ENCODE measurements around the gene SDK2. TPM values are rescaled to one million over a fixed set of nuclear protein-coding genes. Genes with fewer than 3 reads are reported as not detected.

The SDK2 gene
- total and polyA plus RNA-seq, 2 of the 8 experiments (the other 6 are each of a cell fraction or from before 2014, with no cell fraction given) = 3.9 to 4.1 TPM

GRCh38 chr17:73371285-73371684 lies 273.0 kb downstream of the SDK2 start:
- ChIA-PET POLR2A (ENCODE audit: partially characterized antibody) (interaction anchor here (0.9 to 1.5 kb wide), 2 partner anchors 48 to 105 kb away, joined by 3 to 4 read pairs; no protein-coding TSS in a partner anchor), CTCF (ENCODE audit: partially characterized antibody) (interaction anchor here (0.6 to 16.5 kb wide), 16 partner anchors 9 to 768 kb away, joined by 3 to 439 read pairs (median 8); partner anchors contain the start of genes CDC42EP4 and CPSF4L)
- Histone ChIP-seq H4K5ac (ENCODE audit: insufficient read length, low read depth, low read length) (no peak overlapping the region), H2AK5ac (ENCODE audit: low read depth, low read length) (no peak overlapping the region), H2BK5ac (ENCODE audit: low read depth, low read length) (no peak overlapping the region), H4K20me1 (replicated peaks in 1 of 2; ENCODE audit: control insufficient read depth in 1 of 2, insufficient read depth in 2 of 2, low read length in 2 of 2) (no peaks in the 10 kb centered on the region), H4K8ac (ENCODE audit: extremely low read depth, insufficient read depth, low read length) (no peak overlapping the region), H3K79me2 (ENCODE audit: control insufficient read depth in 1 of 2, insufficient read depth in 2 of 2, low read length in 2 of 2) (no peaks in the 10 kb centered on the region), H3K9me3 (ENCODE audit: insufficient read depth in 2 of 2, low read depth in 1 of 2, low read length in 1 of 2) (no peaks in the 10 kb centered on the region), H3K79me1 (ENCODE audit: low read depth, low read length) (no peaks in the 10 kb centered on the region), H3K23me2 (ENCODE audit: low read depth, low read length) (no peaks in the 10 kb centered on the region), H3K18ac (ENCODE audit: extremely low read depth, low read length) (no peak overlapping the region), H3K36me3 (ENCODE audit: control insufficient read depth in 2 of 4, insufficient read depth in 4 of 4, low read length in 3 of 4) (peaks cover 0 to 2% (median 0%) of the 10 kb centered on the region in 4 experiments; a peak in 2 of 8 replicates), H3K27ac (ENCODE audit: low read depth, low read length) (no peak overlapping the region), H2AFZ (ENCODE audit: low read length) (no peak overlapping the region), H3K56ac (replicated peaks; ENCODE audit: insufficient read length, low read depth, low read length) (no peak overlapping the region), H2BK20ac (ENCODE audit: low read length) (no peak overlapping the region), H3K4ac (replicated peaks; ENCODE audit: insufficient read length, low read depth, low read length) (no peak overlapping the region), H3K4me3 (ENCODE audit: extremely low read depth in 1 of 4, insufficient read depth in 2 of 4, low read depth in 3 of 4, low read length in 4 of 4) (no peak overlapping the region), H2BK12ac (ENCODE audit: low read depth, low read length) (no peak overlapping the region), H2BK120ac (replicated peaks; ENCODE audit: low read depth, low read length) (no peak overlapping the region), H3K4me1 (replicated peaks in 1 of 4; ENCODE audit: control insufficient read depth in 3 of 4, insufficient read depth in 4 of 4, low read length in 3 of 4) (peaks cover 0 to 7% (median 2%) of the 10 kb centered on the region in 4 experiments; a peak in 4 of 7 replicates), H3K14ac (ENCODE audit: insufficient read length) (no peak overlapping the region), H4K91ac (replicated peaks; ENCODE audit: insufficient read length, low read length) (no peak overlapping the region), H3K4me2 (ENCODE audit: insufficient read depth in 1 of 2, low read depth in 2 of 2, low read length in 2 of 2) (no peak overlapping the region), H2BK15ac (ENCODE audit: low read length) (no peak overlapping the region), H3K23ac (ENCODE audit: insufficient read length) (no peak overlapping the region), H3K27me3 (replicated peaks in 1 of 4; ENCODE audit: control insufficient read depth in 3 of 4, extremely low read depth in 1 of 4, insufficient read depth in 3 of 4, low read length in 3 of 4) (no peaks in the 10 kb centered on the region), H3K9ac (replicated peaks in 1 of 4; ENCODE audit: extremely low read depth in 1 of 4, low read depth in 3 of 4, low read length in 3 of 4) (no peak overlapping the region)
- WGBS, 2 experiments (ENCODE audit: extremely low coverage in 1 of 2, insufficient coverage in 1 of 2, insufficient read length in 1 of 2, insufficient replicate concordance in 2 of 2, low coverage in 1 of 2, low lambda C conversion rate in 2 of 2, missing lambda C conversion rate in 1 of 2) = 80% methylated on average over 6 of the region's 6 CpGs; no CpG with 5 or more reads in 1 of the 2 experiments
- no peak for FAIRE-seq
- no peak for DNase-seq (ENCODE audit: low read depth in 1 of 2, low spot score in 2 of 2)
- TF ChIP-seq SP1 (IDR thresholded peaks at IDR 0.05; ENCODE audit: low read depth, low read length) (no peak), BCL11A (IDR thresholded peaks at IDR 0.05; ENCODE audit: low read depth in 2 of 2, low read length in 2 of 2) (no peak), CHD2 (IDR thresholded peaks at IDR 0.05; ENCODE audit: low read length) (no peak), EZH2 (IDR thresholded peaks at IDR 0.05; ENCODE audit: low read depth, low read length, severe bottlenecking) (no peak), SRF (IDR thresholded peaks at IDR 0.05; ENCODE audit: low read depth, low read length) (no peak), NANOG (IDR thresholded peaks at IDR 0.05; ENCODE audit: insufficient read depth, low read depth, low read length, poor library complexity, severe bottlenecking) (no peak), KDM5A (IDR thresholded peaks at IDR 0.05; ENCODE audit: low read length) (no peak)
